Hematopoietic multipotent progenitor cell treated with erythropoietin and hydrocortisone succinate and interleukin-3 and kit ligand, for 8 days (in vitro differentiated cells): Measurements from ENCODE around the gene CNDP1.
"Not testable (repeated sequence)": the region's sequence is repeated elsewhere in the genome, so short reads cannot be mapped to it uniquely, and the experiment has no call there.

Experiments used
- DNase-seq: peaks from one replicate; pipeline ENCODE4 v3.0.0-alpha.2; 2015

CNDP1 gene

DNA sequence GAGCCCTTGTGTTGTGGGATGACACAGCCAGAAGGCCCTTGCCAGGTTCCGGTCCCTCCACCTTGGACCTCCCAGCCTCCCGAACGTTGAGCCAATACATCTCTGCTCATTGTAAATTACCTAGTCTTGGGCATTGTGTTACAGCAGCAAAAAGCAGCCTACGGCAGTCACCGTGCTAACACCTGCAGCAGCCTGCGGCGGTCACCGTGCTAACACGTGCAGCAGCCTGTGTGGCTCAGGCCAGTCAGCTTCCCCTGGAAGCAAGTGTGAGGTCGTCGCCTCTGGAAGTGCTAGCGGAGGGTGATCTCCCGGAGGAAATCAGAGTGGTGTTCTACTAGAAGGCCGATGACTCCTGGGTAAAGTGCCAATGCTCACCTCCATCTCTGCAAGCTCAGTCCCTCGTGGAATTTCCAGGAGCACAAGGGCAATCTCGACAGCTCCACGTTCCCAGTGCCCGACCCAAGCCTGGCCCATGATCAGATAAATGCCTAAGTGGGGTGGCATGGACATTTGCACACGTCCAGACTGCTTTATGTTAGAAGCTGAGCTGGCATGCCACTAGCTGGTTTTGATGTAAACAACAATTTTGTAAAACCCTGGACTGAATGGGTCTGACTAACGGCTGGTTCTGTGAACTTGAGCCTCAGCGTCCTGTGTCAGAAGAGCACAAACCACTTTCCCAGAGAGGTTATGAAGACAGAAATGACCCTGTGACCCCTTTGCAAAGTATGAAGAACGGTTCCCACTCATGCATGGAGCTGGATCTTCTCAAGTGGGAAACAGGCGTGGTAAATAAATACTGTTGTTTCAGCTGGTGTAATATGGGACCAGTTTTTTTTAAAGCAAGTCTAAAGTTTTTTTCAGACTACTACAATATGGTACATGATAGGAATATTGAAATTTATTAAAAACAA lies 11.4 kb upstream of the CNDP1 start:
- no peak for DNase-seq

DNA sequence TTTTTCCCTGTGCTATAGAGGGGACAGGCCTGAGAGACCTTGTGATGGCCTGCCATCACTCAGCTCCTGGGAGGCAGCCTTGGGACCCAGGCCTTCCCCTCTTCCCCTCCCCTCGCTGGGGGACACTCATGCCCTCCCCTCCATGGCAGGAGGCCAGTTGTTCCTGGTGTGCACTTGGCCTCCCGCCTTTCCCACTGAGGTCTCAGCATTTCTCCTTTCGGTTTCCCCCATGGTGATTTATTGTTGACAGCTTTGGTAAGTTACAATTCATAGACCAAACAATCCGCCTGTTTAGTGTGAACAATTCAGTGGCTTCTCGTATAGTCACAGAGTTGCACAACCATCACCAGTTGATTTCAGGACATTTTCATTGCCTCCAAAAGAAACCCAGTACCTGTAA lies 10.2 kb upstream of the CNDP1 start:
- DNase-seq, result no peak

DNA sequence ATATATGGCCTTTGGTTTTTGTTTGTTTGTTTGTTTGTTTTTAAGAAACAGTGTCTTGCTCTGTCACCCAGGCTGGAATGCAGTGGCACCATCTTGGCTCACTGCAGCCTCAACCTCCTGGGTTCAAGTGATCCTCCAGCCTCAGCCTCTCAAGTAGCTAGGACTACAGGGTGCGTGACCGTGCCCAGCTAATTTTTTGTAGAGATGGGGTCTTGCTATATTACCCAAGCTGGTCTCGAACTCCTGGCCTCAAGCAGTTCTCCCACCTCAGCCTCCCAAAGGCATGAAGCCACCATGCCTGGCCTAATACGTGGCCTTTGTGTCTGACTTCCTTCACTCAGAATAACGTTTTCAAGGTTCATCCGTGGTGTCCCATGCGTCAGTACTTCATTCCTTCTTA lies 9.4 kb upstream of the CNDP1 start:
- not testable (repeated sequence) for DNase-seq

DNA sequence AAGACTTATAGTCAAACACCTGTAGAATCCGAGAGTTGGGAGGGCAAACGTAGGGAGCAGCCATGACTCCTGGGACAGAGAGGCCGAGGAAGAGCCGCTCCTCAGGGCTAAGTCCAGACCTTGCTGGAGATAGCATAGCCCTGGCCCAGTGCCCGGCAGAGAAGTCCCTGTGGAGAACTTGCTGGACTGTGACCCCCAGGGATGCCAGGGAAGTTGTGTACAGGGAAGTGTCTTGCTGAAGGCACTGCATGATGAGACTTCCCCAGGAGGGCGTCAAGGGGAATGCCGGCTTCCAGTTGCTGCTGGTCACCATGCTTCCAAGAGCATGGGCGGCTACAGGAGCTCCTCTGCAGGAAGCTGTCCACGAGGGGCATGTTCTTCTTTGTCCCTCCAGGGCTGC lies 8.6 kb upstream of the CNDP1 start:
- no peak for DNase-seq

DNA sequence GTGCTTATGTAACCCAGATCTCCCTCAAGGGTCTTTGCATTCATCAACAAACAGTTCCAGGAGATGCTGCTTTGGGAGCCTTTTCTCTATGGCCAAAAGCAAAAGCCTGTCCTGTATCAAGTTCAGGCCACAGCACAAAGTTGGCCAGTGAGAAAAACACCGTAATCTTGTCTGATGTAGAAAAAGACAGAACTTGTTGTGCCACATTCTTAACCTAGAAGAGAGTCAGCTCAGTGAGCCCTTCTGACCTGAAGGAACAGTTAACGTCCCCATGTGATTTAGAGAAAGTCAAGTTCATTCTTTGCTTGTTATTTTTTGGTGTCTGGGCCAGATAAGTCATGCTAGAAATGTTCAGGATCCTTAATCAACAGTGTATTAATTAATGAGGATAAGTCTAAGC lies 7.8 kb upstream of the CNDP1 start:
- DNase-seq, result no peak

DNA sequence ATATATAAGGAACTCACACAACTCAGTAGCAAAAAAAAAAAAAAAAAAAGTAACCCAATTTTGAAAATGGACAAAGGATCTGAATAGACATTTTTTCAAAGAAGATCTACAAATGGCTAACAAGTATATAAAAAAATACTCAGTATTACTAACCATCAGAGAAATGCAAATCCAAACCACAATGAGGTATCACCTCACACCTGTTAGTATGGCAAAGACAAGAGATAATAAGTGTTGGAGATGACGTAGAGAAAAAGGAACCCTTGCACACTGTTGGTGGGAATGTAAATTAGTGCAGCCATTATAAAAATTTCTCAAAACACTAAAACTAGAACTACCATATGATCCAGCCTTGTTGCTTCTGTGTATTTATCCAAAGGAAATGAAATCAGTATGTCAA lies 5.8 kb upstream of the CNDP1 start:
- DNase-seq, result no peak

DNA sequence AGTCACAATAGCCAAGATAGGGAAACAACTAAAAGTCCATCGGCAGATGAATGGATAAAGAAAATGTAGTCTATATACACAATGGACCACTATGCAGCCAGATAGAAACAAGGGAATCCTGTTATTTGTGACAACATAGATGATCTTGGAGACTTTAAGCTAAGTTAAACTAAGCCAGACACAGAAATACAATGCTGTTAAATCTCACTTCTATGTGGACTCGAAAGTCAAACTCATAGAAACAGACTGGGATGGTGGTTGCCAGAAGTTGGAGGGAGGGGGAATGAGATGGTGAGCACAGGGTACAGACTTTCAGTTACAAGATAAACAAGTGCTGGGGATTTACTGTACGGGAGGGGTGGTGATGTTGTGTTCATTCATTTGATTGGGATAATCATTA lies 5.4 kb upstream of the CNDP1 start:
- DNase-seq, result no peak

DNA sequence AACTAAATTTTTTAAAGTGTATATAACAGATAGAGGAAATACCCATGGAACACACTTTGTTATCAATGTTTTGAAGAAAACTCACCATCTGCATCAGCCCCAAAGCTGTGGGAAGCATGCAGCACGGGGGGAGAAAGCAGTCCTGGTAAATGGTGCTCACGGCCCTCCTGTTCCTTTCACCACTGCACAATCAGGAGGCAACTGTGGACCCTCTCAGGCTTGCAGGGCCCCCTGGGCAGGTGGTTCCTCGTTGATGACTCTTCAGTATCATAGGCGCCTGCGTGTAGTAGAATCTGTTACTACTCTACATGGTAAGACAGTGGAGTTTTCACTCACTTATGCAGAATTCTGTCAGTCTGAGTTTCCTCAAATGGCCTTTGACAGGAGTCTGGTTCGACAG lies 4.9 kb upstream of the CNDP1 start:
- DNase-seq, result no peak

DNA sequence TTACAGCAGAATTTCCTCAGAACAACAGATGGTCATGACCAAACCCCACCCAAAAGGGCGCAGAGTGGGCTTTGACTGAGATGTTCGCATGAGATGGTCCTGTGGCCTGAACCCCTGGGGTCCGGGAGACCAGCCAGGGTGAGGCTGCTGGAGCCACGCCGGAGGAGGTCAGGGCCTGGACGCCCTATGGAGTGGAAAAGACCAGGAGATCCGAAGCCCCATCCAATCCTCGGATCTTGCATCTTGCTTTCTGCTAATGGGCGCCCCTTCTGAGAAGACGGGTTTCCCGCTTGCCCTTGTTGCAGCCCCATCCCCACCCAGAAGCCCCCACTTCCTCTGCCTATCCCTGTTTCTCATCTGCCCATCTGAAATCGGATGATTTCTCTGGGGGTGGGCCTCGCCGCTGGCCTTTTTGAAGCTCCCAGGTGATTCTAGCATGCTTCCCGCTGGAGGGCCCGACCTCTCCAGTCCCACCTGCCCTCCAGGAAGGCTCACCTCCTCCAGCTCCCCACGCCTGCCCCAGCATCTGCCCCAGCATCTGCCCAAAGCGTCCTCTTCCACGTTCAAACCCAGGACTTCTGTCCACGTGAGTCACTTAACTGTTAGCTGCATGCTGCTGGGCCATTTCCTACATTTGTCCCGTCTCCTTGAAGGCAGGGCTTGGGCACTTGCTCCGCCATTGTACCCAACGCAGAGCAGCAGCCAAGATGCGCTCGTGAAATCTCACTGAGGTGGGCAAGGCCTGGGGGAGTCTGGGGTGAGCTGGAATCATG lies 4.3 kb upstream of the CNDP1 start:
- no peak for DNase-seq

DNA sequence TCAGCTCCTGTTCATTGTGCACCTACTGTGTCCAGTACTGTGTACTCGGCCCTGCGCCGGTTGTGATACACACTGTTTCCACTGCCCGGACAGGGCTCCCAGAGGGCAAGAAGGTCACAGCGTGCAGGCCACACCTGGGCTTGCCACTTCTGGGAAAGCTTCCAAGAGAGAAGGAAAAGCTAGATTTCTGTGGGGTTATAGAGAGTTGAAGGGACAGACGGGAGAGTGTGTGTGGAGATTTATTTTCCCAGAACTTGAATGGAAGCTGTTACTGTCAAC lies 3.8 kb upstream of the CNDP1 start:
- DNase-seq, result no peak

DNA sequence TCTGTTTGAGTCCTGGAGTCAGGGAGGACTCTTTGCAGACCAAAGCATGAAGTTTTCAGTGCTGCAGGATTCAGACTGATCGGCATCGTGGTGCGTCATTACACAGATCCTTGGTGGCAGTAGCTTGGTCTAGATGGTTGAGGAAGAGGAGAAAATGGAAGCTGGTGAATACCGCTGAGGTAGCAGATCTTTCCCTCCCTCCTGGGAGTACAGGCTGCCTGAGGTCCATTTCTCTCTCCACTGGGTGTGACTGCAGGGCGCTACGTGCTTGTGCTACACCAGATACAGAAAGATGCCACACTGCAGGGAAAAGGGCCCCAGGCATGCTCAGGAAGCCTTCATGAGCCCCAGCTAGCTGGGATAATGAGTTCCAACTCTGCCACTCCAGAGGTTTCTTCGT lies 3.3 kb upstream of the CNDP1 start:
- no peak for DNase-seq

DNA sequence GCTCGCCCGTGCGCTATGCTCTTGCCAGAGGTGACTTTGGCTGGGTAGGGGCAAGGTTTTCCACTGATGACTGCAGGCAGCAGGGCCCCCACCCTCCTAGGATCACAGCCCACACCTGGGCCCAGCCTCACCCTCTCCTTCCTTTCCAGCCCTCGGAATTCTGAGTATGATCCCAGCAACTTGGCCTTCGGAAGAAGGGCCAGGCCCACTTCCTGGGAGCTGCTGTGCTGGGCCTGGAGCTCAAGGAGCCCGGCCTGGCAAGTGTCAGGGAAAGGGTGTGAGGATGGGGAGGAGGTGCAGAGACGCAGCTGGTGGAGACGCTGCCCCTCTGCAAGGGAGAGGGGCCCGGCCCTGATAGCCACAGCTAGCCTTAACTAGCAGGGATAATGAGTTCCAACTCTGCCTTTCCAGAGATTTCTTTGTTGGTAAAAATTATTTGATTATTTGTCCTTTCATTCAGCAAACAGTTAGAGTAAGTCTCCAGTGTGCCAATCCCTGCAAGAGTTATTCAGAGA lies 1.7 kb upstream of the CNDP1 start:
- no peak for DNase-seq

DNA sequence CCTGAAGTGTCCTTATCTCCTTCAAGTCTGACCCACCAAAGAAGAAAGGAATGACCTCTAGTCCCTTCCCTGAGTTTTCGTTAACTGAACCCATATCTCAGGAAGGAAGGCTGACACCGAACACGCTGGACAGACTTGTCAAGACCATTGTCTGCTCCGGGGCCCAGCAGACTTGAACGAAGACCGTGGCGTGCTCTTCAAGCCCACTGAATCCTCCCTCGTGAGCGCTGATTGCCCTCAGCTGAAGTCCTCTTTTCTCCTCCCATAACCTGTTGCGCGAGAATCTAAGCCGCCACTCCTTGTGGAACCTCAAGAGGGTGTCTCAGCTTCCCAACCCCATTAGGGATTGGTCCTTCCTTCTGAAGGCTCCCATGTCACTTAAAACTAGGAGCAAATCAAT lies 634 bp upstream of the CNDP1 start:
- DNase-seq, result no peak

DNA sequence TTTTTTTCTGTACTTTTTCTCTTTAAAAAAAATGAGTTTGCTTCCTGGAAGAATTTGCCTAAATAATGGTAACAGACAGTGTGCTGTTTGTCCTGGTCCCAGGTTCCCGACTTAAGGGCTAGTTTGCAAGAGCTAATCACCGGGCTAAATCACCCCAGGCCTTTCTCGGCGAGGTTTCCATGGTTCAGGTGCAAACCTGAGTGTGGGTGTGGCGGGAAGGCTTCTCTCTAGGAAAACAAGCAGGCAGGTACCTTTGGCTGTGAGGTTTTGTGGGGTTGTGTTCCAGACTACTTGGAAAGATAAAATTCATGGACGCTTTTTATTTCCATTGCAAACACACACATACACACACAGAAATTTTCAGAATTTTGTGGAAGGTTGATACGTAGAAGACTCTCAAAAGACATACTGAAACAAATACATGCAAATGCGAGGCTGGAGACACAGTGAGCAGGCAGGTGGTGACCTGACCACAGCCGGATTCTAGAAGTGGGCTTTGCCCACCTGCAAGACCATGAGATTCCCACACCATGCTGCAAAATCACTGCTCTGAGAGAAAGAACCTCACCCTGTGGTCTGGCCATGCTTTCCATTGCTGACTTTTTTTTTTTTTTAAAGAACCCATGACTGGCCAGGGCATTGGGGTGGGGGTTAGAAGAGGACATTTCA lies 815 bp downstream of the CNDP1 start:
- no peak for DNase-seq

DNA sequence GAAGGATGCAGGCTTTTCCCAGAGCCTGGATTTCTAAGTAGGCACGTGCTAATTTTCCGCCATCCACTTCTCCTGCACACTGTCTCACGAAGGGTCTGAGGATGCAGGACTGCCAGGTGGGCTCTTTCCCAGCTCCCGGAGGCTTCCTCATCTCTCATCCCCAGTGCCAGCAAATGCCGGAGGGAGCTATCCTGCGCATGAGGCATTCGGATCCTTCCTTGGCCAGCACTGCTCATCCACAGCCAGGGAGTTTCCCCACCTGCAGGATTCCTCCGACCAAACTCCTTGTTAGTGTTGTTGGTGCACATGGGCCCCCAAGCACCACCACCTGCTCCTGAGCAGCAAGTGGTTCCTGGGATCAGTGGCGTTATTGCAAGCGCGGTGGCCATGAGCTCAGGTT lies 5.0 kb downstream of the CNDP1 start:
- no peak for DNase-seq

DNA sequence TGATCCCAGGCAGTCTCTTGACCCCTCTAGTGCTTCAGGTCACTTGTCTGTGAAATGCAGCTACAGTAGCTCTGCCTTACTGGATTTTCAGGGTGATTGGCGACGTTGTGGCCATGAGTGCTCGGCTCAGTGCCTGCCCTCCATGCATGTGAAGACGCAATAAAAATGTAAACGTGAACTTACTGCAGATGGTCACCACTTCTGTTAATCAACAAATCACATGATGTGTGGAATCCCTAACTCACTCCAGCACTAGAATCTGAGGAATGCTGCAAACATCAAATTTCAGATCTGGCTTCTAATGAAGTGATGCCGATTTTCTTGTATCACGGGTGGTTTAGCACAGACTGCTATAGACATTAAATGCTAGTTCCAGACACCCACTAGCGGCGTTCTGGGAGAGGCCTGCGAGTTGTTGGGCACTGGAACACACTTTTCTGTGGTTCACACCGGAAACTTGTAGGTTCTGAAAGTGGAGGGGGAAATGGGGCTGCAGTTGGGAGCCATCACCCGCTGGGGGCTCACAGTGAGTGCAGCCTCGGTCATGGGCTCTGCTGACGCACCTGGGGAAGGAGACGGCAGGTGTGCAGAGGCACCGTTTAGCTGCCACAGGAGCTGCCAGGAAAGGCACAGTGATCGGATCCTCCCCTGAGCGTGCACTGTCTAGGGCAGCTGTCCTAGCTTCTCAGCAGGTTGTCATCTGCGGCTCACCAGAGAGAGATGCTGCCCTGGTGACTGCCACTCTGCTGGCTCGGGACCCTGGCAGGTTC lies 6.5 kb downstream of the CNDP1 start:
- no peak for DNase-seq

DNA sequence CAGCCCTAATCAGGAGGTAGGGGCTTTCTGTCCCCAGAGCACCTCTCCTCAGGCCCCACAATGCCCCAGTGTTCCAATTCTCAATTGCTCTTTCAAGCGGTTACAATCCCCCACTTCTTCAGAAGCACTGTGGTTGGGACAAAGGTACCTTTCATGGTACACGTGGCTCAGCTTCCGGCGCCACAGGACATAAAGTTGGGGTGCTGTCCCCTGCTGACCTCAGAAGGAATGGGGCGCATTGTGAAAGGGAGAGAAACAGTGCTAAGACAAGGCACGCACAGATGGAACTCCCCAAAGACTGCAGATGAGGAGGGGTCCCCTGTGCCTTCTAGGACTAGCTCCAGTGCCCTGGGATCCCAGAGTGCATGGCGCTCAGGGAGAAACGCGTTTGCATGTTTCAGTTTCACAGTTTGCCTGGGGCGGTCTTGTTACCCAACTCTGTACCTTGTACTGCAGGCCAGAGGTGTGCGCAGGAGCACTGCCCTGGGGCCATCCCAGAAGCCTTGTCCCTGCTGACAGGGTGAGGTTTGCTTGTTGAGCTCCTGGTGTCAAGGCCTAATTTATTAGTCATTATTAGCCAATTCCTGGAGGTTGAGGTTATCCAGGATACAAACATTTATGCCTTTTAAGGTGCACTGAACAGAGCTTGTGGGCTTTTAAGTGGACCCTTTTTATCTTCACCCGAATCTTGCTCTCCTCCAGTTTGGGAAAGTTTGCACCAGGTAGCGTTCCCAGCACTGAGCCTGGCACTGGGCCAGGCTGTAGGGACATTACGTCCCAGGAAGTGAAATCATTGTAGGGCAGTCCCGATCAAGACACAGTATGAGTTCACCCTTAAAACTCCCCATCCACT lies 7.6 kb downstream of the CNDP1 start:
- no peak for DNase-seq

DNA sequence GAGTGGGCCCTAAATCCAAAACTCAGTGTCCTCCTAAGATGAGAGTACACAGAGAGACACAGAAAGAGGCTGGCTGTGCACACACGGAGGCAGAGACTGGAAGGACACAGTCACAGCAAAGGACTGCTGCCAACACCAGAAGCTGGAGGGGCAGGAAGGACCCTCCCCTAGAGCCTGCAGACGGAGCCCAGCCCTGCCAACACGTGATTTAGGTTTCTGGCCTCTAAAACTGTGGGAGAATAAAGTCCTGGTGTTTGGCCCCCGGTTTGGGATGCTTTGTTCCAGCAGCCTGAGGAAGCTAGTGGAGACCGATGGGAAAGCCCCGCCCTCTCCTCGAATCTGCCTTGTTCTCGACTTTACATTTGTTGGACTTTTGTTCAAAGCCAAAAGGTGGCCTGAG lies 10.6 kb downstream of the CNDP1 start:
- DNase-seq, result no peak

DNA sequence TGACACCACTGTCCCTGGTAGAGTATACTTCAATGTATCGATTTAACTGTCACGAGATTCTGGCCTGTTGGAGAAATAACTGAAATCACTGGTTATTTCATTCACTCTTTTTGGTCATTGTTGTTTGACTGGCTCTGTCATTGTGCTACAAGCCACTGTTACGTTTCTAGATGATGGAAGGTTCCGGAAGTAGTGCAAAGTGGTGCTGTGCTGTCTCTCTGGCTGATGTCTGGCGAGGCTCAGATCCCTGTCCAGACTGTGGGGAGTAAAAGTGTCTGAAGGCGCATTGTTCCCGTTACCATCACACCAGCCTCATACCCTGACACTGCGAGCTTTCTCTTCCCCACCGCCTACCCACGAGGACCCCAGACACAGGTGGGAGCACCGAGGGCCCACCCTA lies 11.7 kb downstream of the CNDP1 start:
- DNase-seq, result no peak

DNA sequence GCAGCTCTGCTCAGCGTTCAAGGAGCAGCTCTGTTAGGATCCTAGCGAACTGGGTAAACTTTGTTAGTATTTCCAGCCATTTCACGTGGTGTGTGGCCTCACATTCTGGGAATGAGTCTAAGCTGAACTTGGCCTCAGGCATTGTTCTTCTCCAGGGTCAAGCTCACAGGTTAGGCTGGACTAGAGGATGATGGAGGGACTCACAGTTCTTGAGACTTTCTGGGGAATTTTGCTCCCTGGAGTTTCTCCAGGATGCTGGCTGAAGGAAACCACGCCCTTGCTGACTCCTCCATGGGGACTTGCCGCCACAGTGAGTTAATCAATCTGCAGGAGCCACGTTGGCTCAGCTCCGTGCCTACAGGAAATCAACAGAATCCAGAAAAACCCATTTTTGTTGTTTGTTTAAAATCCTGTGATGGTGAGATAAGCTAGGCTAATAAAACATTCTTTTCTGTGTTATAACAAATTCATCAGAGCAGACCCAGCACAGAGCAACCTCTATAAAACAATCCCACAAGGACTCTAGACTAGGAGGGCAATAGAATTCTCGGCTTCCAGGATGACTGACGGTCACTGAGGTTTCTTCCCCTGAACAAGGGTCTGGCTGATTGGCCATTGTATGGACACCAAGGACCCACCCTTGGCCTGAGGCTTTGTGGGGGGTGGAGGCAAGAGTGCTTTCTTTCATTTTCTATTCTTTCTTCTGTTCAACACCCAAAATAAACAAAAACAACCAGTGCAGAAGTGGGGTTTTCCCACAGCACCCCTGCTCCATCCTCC lies 12.6 kb downstream of the CNDP1 start:
- no peak for DNase-seq

DNA sequence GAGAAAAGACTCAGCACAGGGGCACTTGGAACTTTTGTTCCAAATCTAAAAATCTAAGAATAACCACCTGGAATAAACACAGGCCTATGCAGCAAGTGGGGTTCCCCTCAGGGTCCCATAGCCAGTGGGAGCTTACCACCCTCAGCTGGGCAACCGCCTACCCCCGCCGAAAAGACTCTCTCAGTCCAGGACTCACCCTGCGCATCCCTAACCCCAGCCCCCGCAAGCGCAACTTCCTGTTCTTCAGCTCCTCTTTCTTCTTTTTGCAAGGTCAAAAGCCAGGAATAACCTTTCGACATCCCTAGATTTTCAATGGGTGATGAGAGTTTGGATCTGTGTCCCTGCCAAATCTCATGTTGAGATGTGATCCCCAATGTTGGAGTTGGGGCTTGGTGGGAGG lies 13.6 kb downstream of the CNDP1 start:
- DNase-seq, result no peak
